ENCODE data around the gene ZBTB20.
A peak's percentile ranks its signal among the peaks of the same experiment; 100 is the strongest.
"Not testable (repeated sequence)": the region's sequence is repeated elsewhere in the genome, so short reads cannot be mapped to it uniquely, and the experiment has no call there.

ZBTB20 gene

DNA sequence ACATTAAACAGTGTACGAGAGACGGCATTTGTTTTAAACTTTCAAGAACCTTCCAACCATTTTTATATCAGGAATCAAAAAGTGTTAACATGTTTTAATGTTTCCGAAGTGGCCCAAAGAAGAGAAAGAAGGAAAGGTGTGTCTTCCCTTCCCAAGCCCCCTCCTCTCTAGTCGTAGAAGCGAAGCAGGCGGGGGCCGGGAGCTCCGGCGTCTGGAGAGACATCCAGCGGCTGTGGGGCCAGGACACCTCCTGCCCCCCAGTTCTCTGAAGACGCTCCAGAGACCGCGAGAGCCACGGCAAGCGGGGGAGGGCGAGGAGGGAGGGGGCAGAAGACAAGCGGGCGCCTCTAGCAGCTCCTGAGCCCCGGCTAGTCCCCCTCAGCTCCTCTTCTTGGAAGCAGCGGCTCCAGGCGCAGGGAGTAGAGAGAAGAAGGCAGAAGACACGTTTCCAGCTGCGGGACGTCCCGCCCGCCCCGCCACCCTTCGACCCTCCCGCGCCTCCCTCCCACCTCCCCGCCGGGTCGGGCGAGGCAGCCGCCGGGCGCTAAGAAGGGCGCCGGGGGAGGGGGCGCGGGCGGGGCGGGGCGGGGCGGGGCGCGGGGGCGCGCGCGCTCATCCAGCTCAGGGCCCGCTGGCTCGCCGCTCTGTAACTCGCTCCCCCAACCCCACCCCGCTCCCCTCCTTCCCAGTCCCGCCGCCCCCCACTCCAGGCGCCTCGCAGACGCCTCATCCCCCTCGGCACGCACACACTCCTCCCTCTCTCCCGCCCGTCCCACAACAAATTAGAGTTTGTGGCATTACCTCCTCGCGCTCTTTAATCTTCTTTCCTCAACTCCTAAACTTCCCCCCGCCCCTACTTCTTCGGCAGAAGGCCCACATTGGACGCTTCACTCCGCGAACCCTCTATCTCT is at the start of gene ZBTB20:
ZBTB20 (minus strand) TSS at position 871 of the 911 bp plus-strand sequence.
- DNase-seq, result peak in 1 of 2 experiments; percentile 37

DNA sequence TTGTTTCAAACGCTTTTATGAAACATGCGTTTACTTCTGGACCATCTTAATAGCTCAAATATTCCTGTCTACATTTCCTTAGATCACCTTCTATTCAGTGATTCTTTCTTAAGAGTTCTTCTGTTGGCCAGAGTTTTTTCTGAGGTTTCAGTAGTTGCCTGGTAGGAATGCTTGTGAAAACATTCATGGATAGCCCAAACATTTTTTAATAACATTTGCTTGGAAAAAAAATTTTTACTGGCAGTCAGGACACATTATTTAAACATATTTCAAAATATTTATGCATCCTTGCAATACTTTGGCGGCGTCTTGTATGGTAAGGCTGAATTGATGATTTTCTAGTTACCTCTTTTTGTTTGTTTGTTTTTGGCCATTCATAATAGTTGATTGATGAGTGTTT is 47.4 kb upstream of the ZBTB20 start:
- no peak for DNase-seq

DNA sequence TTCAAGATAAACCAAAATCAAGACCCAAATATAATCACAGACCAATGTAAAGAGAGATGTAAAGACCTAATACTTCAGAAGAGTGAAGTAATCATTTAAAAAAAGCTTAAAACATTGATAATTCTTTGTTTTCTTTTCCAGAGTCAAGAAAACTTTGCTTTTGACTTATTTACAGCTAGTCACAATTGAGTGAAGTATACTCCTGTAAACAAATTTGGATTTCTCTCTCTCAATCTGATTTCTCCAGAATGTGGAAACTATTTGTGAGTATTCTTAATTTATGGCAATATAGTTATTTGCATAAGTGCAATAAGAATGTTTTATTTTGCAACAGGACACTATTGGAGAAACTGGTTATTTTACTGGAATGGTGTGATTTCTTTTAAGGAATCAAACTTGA is 43.7 kb upstream of the ZBTB20 start:
- no peak for DNase-seq

DNA sequence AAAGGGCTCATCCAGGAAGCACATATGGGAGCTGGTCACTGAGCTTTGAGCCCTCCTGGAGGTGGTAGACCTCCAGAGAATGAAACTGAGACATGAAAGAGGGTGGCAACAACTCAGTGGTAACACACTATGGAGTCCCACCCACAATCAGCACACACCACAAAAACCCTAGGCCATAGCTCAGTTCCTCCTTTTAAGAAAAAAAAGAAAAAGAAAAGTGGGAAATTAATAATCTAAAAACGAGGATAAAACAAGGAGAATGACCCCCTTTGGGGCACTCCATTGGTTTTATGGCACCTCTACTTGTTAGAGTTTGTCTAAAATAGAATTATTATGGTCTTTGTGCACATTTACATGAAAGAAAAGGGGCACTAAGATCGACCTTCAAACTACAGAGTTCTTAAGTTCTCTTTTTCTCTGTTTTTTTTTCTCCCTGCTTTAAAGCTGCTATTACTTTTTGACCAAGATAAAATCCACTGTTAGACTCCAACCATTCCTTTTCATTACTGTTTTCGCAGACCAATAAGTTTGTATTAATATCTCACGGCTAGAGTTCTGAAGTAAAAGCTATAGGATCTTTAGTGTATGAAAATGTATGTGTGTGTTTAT is 40.2 kb upstream of the ZBTB20 start:
- no peak for DNase-seq

DNA sequence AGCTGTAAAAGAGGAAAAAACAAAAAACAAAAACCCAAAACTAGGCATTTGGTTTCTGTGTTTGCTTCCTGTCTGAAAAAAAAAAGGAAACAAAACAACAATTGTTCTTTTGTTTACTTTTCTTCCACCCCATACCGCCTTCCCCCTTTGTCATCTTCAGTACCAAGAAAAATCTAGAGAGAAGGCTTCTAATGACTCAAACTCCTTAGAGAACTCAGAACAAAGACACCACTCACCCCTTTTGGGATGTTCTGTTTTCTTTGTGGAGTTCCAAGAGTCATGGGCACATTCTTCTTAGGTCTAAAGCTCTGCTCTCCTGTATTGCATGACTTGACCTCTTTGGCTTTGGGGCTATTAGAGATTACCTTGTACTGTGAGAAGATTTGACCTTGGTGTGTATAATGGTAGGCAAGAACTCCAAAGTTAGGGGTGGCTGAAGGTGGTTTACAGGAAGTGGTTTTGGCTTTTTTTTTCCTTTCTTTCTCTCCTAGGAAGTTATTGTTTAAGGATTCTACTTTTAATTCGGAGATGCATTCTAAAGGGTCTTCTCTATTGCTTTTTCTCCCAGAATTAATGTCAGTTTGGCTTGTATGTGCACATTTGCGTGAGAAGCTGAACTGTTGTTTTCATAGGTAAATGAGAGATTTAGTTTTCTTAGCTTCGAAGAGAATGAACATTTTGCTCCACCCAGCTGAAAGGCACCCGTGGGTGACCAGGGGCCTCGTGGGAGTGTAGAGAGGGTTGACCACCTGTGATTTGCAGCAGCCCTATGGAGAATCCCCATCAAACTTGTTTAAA is 39.5 kb upstream of the ZBTB20 start:
- no peak for DNase-seq

DNA sequence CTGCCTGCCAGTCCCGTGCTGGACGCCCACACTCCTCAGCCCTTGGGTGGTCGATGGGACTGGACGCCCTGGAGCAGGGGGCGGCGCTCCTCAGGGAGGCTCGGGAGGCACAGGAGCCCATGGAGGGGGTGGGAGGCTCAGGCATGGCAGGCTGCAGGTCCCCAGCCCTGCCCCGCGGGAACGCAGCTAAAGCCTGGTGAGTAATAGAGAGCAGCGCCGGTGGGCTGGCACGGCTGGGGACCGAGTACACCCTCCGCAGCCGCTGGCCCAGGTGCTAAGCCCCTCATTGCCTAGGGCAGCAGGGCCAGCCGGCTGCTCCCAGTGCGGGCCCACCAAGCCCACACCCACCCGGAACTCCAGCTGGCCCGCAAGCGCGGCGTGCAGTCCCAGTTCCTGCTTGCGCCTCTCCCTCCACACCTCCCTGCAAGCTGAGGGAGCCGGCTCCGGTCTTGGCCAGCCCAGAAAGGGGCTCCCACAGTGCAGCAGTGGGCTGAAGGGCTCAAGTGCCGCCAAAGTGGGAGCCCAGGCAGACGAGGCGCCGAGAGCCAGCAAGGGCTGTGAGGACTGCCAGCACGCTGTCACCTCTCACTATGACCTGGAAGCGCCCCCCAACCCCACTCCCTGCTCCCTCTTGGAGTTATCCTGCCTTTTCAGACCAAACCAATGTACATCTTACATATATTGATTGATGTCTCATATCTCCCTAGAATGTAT is 37.9 kb upstream of the ZBTB20 start:
- not testable (repeated sequence) for DNase-seq

DNA sequence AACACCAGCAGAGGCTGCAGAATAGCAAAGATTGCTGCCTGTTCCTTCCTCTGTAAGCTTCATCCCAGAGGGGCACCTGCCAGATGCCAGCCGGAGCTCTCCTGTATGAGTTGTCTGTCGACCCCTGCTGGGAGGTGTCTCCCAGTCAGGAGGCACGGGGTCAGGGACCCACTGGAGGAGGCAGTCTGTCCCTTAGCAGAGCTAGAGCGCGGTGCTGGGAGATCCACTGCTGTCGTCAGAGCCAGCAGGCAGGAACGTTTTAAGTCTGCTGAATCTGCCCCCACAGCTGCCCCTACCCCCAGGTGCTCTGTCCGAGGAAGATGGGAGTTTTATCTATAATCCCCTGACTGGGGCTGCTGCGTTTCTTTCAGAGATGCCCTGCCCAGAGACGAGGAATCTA is 31.8 kb upstream of the ZBTB20 start:
- DNase-seq, result not testable (repeated sequence)

DNA sequence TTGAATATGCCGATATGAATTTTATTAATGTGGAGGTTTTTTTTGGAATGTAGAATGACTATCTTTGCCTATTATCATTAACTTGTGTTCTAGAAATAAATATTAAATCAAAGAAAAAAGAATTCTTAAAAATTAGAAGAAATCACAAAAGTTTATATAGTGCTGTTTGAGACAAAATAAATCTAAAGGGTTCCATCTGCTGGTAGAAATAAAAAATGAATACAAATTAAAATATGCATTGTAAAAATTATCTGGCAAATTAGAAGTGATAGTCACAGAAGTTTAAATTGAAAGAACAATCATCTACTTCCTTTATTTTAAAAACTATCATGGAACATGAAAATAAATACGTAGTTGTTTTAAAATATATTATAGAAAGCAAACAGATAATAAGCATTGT is 22.7 kb upstream of the ZBTB20 start:
- no peak for DNase-seq

DNA sequence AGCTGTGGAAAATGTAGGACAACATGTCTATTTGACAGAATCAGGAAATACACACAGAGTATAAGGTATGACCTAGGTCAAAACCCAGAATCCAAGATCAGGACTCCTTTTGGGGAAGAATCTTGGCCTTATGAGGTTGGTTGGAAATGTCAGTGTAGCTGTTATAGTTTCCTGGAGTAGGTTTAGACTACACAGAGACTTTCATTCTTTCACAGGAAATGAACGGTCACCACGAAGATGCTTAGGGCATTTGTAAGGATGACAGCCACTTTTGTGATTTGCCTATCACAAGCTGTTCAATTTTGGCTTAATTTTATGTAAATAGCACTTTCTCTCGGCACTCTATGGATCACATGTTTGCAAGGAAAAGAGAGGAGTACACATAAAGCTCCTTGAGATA is 18.6 kb upstream of the ZBTB20 start:
- no peak for DNase-seq

DNA sequence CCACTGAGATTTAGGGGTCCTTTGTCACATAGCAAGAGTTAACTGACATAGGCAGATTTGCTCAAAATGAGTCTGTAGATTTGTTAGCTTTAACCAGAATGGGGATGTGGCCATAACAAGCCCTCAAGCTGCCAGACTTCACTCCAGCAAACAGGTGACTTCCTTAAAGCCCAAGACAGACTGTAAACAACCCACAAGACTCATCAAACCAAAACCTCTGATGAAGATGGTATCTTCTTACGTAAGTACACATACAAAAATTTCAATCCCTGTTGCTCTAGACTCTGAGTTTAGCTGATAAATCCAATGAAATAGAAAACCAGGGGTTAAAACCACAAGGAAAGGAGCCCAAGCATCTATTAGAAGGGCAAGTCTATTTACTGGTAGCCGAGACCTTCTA is 18.2 kb upstream of the ZBTB20 start:
- no peak for DNase-seq

DNA sequence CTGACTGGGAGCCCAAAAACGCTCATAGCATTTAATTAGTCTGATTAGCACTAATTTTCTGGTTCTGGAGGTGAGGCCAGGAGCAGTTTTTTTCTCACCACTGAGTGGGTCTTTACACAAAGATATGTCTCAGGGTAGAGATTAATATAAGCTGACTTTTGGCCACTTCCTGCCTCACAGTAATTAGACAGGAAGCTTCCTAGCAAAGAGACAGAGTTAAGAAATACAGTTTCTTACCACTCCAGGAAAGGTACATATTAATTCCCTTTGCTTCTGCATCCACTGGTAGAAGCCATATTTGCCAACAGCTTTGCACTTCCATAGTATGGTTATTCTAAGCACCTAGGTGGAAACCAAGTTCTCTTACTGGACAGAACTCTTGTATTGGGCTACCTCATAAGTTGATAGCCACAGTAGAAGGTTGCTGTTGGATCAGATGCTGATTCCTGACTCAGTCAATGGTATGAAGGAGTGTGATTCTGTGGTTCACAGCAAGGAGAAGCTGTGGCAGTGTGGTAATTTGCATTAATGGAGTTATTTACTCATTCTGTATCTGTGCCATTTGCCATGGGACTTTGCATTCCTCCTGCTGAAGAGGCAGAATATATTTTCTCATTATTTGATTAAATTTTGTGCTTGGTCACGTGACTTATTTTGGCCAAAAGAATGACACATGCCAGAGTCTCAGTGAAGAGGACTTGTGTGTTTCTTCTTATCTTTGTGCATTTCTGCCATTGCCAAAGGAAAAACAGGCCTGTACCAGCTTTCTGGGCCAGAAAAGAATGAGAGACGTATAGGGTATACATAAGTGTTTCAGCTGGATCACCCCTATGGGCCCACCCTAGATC is 17.5 kb upstream of the ZBTB20 start:
- no peak for DNase-seq

DNA sequence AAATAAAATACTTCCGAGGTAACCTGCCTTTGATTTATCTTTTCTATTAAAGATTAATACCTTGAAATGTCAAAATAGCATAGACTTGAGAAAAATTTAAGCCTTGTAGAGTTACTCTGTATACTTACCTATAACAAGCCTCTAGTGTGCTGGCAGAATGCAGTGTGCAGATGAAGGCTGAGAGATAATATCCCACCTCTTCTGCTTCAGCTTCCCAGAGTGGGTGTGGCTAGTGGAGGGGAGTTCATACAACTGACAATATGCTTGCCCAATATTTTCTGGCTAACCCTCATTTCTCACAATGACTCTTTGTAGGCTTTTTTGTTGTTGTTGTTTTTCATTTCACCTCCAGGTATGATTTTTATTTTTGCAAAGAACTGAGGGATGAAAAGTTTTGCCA is 15.7 kb upstream of the ZBTB20 start:
- DNase-seq, result no peak

DNA sequence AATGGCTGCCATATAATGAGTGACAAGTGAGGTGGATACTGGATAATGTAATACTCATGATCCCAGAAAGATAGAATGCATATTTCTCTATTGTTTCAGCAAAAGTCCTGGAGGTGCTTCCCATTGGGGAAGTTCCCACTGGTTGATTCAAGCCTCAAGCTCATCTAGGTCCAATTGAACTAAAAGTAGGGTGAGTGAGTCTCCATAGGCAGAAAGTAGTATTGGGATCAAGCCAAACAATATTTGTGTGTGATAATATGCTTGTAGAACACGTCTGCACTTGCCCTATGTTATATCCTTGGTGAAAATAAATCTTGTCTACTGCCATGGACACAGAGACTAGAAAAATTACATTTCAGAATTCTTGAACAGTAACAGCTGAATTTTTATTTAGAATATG is 14.8 kb upstream of the ZBTB20 start:
- no peak for DNase-seq

DNA sequence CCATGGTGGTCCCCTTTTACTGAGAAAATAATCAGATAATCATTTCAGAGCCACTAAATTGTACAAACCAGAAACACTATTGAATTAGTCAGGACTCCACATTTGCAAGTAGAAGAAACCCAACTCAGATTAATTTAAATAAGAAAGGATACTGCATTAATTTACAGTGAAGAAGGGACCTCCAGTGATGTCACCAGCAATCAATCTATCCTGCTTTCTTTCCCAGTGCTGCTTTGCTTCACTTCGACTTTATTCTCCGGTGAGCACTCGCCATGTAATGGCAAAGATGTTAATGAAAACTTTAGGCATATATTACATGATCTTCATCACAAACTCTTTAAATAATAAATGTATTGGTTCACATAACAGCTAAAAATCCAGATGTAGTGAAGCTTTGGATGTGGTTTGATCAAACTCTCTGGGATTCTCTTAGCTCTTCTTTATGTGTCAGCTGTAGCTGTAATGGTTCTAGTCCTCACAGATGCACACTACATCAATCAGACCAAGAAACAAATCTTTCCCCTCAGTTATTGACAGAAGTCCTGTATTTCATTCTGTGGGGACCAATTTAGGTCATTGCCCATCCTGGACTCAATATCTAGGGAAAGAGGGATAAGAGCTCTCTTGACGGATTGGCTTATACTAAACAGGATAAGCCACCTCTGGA is 14.2 kb upstream of the ZBTB20 start:
- no peak for DNase-seq

DNA sequence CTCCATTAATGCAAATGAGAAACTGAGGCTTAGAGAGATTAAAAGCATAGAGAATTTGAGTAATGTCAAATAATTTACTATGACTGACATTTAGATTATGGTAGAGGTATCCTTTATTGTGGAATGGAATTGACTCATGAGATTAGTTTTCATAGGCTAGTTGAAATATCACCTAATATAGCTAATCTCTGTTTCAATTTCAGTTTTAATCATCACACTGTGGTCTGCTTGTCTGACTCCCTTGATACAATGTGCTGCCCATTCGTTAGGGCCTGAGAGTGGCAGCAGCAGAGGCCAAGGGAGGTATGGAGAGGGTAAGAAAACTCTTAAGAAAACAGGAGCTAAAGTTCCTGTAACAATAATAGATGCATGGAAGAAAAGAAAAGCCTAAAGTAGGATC is 13.2 kb upstream of the ZBTB20 start:
- no peak for DNase-seq

DNA sequence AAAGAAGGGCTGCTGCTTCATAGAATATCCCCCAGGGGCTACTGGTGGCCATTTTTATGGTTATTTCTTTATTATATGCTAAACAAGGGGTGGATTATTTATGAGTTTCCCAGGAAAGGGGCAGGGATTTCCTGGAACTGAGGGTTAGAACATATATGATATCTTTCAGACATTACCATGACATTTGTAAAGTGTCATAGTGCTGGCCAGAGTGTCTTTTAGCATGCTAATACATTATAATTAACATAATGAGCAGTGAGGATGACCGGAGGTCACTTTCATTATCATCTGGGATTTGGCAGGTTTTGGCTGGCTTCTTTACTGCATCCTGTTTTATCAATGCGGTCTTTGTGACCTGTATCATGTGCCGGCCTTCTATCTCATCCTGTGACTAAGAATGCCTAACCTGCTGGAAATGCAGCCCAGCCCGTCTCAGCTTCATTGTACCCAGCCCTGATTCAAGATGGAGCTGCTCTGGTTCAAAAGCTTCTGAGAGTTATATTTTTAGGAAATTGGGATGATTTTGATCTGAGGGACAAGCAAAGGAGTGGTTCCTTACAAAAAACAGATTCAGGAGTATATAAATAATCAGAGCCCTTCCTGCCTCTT is 9.1 kb upstream of the ZBTB20 start:
- no peak for DNase-seq

DNA sequence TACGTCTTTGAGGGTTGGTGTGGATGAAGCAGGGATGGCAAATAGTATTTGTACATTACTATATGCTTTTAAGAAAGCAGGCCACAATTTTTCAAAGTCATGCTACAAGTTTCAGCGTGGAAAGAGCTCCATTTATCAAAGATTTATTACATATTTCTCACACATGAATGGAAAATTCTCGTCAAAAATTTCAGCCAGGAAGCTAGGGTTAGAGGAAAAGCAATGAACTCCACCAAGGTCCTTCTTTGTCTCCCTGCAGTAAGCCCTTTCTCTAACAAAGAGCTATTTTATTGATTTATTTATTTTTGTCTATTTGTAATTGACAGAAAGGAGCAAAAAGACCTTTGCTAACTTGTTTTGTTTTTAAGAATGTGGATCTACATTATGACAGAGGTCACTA is 7.5 kb upstream of the ZBTB20 start:
- no peak for DNase-seq

DNA sequence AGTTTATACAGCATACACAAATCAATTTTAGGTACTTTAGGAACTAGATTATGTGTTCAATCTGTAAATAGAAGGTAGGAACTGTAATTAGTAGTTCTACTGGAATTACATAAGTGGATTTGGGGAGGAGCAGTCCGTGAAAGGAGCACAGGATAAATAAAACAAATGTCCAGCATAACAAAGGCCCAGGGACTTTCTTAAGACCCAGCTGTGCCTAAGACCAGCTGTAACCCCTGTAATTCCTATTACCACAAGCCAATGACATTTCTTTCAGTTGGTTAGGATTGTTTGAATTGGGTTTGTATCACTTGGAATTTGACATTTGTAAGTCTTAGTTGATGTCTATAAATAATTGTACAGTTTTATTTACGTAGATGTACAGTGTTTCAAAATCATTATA is 4.8 kb upstream of the ZBTB20 start:
- no peak for DNase-seq

DNA sequence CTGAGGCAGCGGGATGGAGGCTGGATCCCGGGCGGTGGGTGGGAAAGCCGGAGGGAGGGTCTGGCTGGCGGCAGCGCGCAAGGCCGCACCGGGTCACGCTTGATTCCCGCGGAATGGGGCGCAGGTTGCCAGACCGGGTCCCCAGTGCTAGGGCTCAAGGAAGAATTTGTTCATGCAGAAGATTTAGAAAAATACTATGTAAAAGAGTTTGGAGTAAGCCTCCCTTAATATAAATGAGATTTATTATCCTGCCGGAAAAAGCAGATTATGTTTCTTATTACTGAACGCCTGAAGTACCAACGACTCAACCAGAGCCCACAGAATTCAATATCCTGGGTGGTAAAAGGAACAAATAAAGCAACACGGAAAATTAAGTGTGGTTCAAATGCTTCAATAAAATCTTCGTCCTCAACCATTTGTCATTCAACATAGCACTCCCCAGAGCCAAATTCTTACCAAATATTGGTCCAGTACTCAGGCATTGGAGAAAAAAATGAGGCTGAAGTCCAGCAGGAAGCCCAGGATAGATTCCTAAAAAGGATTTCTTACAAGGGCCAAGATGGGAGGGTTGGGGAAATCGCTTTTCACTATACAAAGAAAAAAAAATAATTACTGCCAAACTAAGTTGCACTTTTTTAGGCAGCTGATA is 1.2 kb upstream of the ZBTB20 start:
- no peak for DNase-seq

DNA sequence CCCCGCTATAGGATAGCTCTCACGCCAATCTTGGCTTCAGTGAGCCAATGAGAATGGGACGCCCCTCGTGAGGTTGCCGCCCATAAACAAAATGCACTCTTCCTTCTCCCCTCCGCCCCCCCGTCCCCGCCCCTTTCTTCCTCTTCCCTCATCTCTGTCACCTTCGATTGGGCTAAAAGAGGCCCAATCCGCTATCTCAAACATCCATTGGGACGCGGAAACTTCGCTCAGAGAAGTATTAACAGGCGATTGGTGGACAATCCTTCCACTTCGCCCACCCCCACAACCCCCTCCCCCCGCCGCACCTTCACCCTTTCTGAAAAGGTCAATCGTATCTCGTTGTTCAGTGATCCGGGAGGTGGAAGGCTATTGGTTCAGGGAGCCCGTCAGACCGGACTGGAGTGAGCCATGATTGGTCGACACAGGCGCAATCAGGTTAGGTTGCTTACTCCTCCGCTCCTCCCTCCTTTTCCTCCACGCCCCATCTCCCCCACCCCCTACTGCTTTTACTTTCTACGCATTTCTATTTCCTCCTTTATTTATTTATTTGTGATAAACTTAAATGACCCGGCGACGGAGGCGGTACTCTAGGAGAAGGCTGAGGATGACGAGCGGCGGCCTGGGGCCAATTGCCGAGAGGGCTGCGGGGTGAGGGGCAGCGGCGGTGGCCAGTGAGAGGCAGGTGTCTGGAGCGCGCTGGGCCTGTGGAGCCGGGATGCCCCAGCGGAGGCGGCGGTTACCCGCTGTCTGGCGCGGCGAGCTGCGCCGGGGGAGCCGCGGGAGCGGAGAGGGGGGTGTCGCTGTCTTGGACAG is 447 bp upstream of the ZBTB20 start:
- DNase-seq, result peak; percentile 100

All from NCI-H1930 (cell line).